GM12873 (cell line): Measurements from ENCODE around the gene PSORS1C1.

Source experiments
- TF ChIP-seq, protein P1 (sequence below): IDR thresholded peaks from 2 replicates; pipeline ENCODE4 v1.5.1; 2012; ENCODE audit warnings: low read depth, mild to moderate bottlenecking, moderate library complexity, low read length, control low read depth; ENCODE audit not compliant: insufficient read depth; ENCODE audit errors: missing control alignments

Gene PSORS1C1

DNA sequence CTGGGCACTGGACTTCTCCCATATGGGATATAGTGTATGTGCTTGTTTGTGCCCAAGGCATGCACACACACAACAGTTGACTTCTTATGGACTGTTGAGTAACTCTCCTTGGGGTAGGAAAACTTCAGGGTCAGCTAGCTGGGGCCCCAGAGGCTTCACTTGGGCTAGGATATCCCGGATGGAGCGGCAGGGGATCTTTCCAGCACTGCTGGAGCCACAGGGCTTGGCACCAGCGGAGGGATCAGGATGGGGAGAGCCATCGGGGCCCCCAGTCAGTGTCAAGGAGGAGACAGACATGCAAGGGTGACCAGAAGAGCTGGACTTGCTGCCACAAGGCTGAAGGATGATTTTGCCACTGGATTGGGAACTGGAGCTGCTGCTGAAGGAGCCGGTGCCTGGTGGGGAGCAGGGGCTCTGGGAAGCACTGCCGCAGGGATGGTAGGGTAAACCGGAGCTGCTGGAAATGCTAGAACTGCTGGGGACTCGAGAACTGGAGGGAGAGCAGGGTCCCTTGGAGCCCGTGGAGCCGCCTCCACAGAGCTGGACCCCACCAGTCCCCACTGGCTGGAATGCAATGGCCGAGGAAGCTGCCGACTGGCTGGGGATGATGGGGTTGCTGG, 1.5 kb downstream of the PSORS1C1 start:
- TF ChIP-seq, protein P1, sequence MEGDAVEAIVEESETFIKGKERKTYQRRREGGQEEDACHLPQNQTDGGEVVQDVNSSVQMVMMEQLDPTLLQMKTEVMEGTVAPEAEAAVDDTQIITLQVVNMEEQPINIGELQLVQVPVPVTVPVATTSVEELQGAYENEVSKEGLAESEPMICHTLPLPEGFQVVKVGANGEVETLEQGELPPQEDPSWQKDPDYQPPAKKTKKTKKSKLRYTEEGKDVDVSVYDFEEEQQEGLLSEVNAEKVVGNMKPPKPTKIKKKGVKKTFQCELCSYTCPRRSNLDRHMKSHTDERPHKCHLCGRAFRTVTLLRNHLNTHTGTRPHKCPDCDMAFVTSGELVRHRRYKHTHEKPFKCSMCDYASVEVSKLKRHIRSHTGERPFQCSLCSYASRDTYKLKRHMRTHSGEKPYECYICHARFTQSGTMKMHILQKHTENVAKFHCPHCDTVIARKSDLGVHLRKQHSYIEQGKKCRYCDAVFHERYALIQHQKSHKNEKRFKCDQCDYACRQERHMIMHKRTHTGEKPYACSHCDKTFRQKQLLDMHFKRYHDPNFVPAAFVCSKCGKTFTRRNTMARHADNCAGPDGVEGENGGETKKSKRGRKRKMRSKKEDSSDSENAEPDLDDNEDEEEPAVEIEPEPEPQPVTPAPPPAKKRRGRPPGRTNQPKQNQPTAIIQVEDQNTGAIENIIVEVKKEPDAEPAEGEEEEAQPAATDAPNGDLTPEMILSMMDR, result no peak

GRCh38 chr6:31116661-31117385, 2.2 kb downstream of the PSORS1C1 start:
- TF ChIP-seq, protein P1, result no peak

- TF ChIP-seq, protein P1, result no peak
Measured at GRCh38 chr6:31118178-31118577, 3.6 kb downstream of the PSORS1C1 start.

DNA sequence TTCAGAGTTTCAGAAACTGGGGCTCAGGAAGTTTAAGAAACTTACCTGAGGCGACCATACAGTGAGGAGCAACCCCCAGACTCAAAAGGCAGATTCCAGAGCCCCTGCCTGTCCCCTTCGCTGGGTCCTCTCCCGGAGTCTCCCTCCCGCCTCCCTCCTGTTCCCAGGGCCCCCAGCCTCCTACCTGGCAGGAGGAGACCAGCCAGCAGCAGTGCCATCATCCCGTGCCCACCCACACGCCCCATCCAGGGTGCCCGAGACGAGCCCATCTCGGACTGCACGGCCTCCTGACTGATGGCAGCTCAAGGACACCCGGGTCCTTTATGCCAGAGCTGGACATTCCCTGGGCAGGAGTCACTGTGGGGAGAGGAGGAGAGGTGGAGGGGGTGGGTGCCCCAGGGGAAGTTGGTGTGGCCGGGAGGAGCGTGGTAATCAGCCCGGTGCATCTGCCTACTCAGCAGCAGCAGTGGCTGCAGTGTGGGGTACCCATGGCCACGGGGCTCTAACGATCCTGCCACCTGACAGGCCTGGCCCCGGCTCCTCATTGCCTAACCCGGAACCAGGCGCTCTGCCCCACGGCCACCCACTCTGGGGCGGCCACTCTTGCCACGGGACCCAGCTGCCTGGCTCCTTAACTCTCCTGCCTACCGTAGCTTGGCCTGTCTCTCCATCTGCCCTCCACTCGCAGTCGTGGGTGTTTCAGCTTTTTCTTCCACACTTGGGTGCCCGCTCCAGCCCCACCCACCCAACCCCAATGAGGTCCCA, 5.7 kb downstream of the PSORS1C1 start, which contains the start of gene CDSN:
Gene CDSN (minus strand): TSS at position 296 of the 765 bp plus-strand sequence. CDS start 27 bp downstream, at position 269.
- TF ChIP-seq, protein P1, result no peak

- TF ChIP-seq, protein P1, result no peak
Measured at GRCh38 chr6:31121131-31121790, 6.7 kb downstream of the PSORS1C1 start.

DNA sequence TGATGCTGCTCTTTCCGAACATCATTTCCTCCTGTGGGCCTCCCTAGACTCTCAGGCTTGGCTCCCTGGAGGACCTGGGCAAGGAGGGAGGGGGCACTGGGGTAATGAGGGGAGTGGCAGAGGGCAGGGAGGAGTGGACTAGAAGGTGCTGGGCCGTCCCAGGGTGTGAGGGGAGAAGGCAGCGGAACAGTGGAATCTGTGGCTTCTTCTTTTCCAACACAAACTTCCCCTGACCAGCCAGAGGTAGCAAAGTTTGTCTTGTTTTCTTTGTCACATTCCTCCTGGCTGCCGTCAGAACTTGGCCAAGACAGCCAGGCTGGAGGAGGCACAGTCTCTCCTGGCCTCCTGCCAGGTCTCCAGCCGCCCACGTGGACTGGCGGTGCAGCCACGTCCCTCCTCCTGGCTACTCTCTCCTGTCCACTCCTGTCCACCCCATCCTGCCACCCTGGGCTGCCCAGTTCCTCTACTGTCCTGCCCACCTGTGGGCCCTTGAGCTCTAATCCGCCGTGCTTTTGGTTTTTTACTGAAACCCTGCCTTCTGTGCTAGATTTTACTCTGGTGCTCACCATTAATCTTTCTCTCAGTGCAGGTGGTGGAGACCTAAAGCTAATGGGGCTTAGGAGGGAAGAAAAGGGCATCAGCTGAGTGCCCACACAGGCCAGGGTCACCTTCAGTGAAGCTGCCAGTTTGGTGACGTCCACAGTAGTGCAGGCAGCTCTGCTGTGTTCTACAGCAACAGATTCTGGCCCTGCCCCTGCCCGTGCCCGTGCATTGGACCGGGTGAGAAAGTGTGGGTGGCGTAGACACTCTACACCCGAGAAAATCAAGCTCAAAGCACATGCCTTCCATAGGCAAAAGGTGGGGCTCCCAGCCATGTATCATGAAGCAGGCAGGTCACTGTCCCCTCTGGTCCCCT, 8.4 kb downstream of the PSORS1C1 start:
- TF ChIP-seq, protein P1, result no peak
